ENCODE results near the gene PLEKHS1.

PLEKHS1 gene

GRCh38 chr10:113751181-113751732, at the start of gene PLEKHS1:
PLEKHS1 (plus strand) TSS chr10:113751682; CDS start chr10:113755278, 3,596 bp downstream.
- no peak for DNase-seq

- DNase-seq = no peak
These were observed 46.7 kb upstream of the PLEKHS1 start for GRCh38 chr10:113704637-113705343.

GRCh38 chr10:113705344-113705652, 46.2 kb upstream of the PLEKHS1 start:
- no peak for DNase-seq

- DNase-seq = no peak
These were observed 44.9 kb upstream of the PLEKHS1 start for GRCh38 chr10:113706623-113707022.

- no peak for DNase-seq
These were observed 42.8 kb upstream of the PLEKHS1 start for GRCh38 chr10:113708640-113709039.

GRCh38 chr10:113709221-113709838, 42.2 kb upstream of the PLEKHS1 start:
- DNase-seq = no peak

- no peak for DNase-seq
These were observed 40.3 kb upstream of the PLEKHS1 start for GRCh38 chr10:113711142-113711541.

- DNase-seq = no peak
These were observed 39.5 kb upstream of the PLEKHS1 start for GRCh38 chr10:113712024-113712423.

- DNase-seq = no peak
These were observed 38.5 kb upstream of the PLEKHS1 start for GRCh38 chr10:113712755-113713639.

- DNase-seq = no peak
These were observed 37.9 kb upstream of the PLEKHS1 start for GRCh38 chr10:113713640-113713982.

- no peak for DNase-seq
These were observed 35.2 kb upstream of the PLEKHS1 start for GRCh38 chr10:113716109-113716910.

- DNase-seq = no peak
These were observed 32.3 kb upstream of the PLEKHS1 start for GRCh38 chr10:113718969-113719822.

- no peak for DNase-seq
These were observed 31.1 kb upstream of the PLEKHS1 start for GRCh38 chr10:113720386-113720785.

- DNase-seq = no peak
These were observed 19.2 kb upstream of the PLEKHS1 start for GRCh38 chr10:113732160-113732881.

GRCh38 chr10:113732966-113733365, 18.5 kb upstream of the PLEKHS1 start:
- DNase-seq = no peak

GRCh38 chr10:113733635-113734034, 17.8 kb upstream of the PLEKHS1 start:
- DNase-seq = no peak

- DNase-seq = no peak
These were observed 15.6 kb upstream of the PLEKHS1 start for GRCh38 chr10:113735913-113736312.

- DNase-seq = no peak
These were observed 14.9 kb upstream of the PLEKHS1 start for GRCh38 chr10:113736576-113736975.

GRCh38 chr10:113739031-113739430, 12.5 kb upstream of the PLEKHS1 start:
- DNase-seq = no peak

GRCh38 chr10:113739577-113739976, 11.9 kb upstream of the PLEKHS1 start:
- no peak for DNase-seq

GRCh38 chr10:113740850-113741249, 10.6 kb upstream of the PLEKHS1 start:
- no peak for DNase-seq

Measured in NCI-H2171 (cell line).